NCI-H1092 treated with DMSO at 0.1 percent for 48 hours (cell line): Measurements from ENCODE around the gene CSF3R.

Experiments
- DNase-seq: peaks from one replicate; lab custom pipeline; 2025; lab: John Stamatoyannopoulos, UW

CSF3R gene

DNA sequence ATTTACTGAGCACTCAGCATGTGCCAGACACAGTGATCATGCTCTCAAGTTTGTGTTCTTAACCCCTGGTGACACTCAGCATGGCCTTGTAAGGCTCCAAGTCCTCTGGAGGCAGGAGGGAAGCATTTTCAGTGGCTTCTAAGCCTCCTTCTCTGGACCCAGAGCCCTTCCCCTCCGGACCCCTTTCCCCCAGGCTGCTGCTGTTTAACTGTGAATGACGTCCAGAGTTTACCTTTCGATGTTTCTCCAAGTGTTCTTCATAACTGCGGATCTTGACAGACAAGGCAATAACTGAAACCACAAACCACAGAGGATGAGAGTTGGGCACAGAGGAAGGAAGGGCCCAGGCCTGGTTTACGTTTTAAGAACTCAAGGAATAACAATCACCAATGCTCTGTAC lies 25.0 kb downstream of the CSF3R start:
- no peak for DNase-seq

- no peak for DNase-seq
Measured at GRCh38 chr1:36456391-36456928, 26.3 kb downstream of the CSF3R start.

- no peak for DNase-seq
Measured at GRCh38 chr1:36455386-36455785, 27.3 kb downstream of the CSF3R start.

DNA sequence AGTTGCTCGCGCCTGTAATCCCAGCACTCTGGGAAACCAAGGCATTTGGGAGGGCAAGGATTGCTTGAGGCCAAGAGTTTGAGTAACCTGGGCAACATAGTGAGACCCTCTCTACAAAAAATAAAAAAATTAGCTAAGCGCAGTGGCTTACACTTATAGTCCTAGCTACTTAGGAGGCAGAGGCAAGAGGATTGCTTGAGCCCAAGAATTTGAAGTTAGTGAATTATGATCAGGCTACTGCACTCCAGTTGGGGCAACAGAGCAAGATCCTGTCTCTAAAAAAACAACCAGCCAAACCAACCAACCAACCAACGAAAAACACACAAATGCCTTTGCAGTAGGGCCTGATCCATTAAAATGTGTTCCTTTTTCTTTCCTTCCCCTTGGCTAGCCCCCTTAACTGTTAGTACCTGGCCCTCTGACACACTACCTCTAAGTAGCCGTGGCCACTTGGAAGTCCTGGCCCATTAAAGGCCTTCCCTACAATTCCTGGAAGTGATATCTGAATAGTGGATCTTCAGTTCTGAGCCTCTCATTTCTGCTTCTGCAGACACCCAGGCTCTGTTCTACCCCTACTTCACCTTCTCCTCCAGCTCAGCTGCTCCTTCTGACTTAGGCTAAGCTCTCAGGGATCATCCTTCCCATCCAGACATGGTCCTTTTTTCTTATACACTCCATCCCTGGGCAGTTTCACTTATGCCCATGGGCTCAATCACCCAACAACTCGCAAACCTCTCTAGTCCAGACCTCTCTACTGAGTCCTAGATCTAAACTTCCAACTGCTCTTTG lies 28.9 kb downstream of the CSF3R start:
- no peak for DNase-seq

GRCh38 chr1:36453051-36453450 lies 29.7 kb downstream of the CSF3R start:
- no peak for DNase-seq

GRCh38 chr1:36450919-36451305 lies 31.8 kb downstream of the CSF3R start:
- no peak for DNase-seq

DNA sequence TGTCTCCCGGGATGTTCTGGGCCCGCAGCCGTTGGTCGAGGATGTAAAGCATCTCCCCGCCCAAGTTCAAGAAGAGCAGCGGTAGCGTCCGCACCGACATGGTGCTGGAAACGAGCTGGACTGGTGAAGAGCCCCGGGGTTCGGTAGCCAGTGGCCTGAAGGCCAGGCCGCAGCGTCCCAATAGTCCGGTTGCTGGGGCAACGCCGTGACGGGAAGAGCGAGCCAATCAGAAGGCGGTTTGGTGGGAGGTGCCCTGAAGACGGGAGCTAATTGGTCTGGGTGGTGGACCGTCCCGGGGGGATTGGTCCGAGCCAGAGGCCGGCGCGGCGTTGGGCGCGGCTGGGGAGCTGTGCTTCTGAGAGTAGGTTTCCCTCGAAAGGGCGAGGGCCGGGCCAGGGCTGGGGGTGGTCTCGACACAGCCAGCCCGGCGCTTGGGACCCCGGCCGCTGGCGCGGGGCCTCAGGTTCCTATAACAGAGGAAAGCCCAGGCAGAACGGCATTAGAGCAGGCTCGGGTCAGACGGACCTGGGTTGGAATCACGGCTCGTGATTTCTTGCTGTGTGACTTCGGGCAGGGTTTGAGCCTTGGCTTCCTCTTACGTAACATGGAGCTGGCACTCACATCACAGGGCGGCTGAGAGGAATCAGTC lies 32.3 kb downstream of the CSF3R start, which contains the start of gene OSCP1:
Gene OSCP1 (minus strand): TSS at position 182 of the 649 bp plus-strand sequence. CDS start 82 bp downstream, at position 100.
- DNase-seq: peak; percentile 98

DNA sequence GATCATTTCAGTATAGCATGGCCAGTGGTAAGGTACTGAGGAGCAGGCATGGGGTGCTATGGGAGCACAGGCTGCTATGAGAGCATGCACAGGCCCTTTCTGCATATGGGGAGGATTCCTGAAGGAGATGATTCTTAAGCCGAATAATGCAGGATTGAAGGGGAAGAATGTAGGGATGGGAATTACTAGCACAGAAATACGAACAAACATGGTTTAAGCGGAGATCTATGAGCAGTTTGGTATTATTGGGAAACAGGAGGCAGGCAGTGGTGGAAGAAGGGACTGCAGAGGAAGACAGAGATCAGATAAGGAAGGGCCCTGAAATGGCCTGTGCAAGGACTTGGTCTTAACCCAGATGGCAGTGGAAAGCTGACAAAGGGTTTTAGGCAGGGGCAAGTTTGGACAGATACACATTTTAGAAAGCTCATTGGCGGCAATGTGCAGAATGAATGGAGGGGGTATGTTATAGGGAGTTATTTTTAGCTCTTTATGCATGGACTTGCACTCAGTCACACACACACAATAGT lies 34.1 kb downstream of the CSF3R start:
- DNase-seq: no peak

- DNase-seq: no peak
Measured at GRCh38 chr1:36447450-36447849, 35.3 kb downstream of the CSF3R start.

GRCh38 chr1:36446746-36447145 lies 36.0 kb downstream of the CSF3R start:
- DNase-seq: no peak

GRCh38 chr1:36446271-36446670 lies 36.4 kb downstream of the CSF3R start:
- DNase-seq: peak; percentile 46

GRCh38 chr1:36443297-36443696 lies 39.4 kb downstream of the CSF3R start:
- DNase-seq: no peak

GRCh38 chr1:36442337-36442736 lies 40.4 kb downstream of the CSF3R start:
- no peak for DNase-seq

GRCh38 chr1:36440646-36441045 lies 42.1 kb downstream of the CSF3R start:
- no peak for DNase-seq

GRCh38 chr1:36440044-36440443 lies 42.7 kb downstream of the CSF3R start:
- DNase-seq: no peak

DNA sequence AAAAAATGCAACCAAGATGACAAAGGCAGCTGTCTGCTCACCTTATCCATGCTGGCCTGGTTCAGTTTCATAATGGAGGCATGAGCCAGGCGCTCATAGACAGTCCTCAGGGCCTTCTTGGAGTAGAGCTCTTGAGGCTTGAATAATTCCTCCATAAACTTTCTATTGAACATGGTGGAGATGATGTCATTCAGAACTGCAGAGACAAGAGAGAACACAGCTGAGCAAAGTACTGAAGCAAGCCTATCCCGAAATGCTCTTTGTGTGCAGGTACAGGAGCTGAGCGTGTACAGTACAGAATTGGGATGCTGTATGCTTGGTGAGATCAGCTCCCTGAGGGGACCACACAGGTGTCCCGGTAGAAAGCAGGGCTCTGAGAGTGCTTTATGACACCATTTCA lies 44.0 kb downstream of the CSF3R start:
- DNase-seq: no peak

DNA sequence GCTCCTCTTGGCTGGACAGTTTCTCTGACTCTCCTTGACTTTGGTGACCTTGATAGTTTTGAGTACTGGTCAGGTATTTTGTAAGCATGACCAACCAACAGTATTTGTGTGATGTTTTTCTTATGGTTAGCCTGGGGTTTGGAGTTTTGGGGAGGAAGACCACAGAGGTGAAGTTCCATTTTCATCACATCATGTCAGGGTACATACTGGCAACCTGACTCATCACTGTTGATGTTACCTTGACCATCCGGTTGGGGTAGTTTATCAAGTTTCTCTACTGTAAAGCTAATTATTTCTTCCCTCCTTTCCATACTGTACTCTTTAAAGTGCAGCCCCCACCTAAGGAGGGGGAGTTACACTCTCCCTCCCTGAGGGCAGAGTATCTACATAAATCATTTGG lies 45.9 kb downstream of the CSF3R start:
- no peak for DNase-seq

GRCh38 chr1:36433102-36433501 lies 49.6 kb downstream of the CSF3R start:
- DNase-seq: no peak

DNA sequence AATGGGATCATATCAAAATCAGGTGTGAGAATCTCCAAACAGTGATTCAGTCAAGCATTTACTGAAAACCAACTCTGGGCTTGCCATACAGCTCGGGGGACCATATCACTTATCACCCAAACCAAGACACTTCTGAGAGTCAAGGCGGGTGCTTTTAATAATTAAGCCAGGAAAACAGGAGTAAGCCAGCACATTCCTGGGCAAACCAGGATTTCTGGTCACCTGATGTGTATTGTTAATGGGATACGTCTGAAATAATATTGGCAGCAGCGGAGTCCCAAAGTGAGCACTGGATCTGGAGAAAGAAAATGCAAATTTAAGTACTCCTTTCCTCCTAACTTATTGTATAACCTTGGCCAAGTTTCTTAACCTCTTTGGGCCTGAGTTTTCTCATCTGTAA lies 50.1 kb downstream of the CSF3R start:
- DNase-seq: no peak

DNA sequence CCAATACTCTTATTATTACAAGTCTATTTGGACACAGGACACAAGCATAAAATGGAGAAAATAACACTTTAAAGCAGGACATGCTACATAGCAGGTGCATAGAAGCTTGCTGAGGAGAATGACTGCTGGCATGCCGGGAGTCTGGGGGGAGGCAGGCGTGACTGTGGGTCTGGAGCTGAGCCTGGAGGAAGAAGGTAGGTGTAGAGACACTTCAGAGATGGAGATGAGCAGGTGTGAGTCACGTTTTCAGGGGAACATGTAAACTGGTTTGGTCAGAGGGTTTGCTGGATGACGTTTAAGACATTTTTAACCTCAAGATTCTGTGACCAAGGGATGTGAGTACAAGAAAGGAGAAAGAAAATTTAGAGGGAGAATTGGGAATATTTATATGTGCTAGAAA lies 56.9 kb downstream of the CSF3R start:
- DNase-seq: no peak

- no peak for DNase-seq
Measured at GRCh38 chr1:36421649-36422048, 61.1 kb downstream of the CSF3R start.

- peak; percentile 65 for DNase-seq
Measured at GRCh38 chr1:36420836-36421317, 61.8 kb downstream of the CSF3R start.

DNA sequence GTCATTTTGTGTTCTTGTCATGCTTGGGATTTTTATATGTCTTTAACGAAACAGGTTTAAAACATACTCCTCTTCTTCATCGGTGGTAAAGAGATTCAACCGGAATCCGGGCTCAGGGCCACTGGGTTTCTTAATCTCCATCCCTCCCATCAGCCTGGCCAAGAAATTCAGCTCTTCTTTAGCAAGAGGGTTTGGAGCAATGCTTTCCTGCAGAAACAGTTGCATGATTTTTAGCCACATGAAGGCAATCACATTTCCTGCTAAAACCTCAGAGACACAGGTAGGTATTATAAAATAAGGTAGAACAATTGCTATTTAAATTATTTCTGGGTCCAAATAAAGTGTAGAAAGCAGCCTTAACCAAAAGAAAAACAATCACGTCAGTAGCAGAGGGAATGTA lies 62.3 kb downstream of the CSF3R start:
- no peak for DNase-seq
